GM13976 (cell line): ENCODE results near the gene TMPO.

Source experiments
- DNase-seq: peaks from one replicate; pipeline ENCODE4 v3.0.0; 2012; ENCODE audit warnings: low spot score
- in situ Hi-C: fragments of 300-500 bp; cut with MboI; formaldehyde crosslinking; loops from one replicate; pipeline ENCODE4 v1.12.0; 2022; ENCODE audit warnings: low sequenced_read_pairs, mixed read lengths, inconsistent platforms; ENCODE audit not compliant: unreplicated experiment
- TF ChIP-seq, protein P1 (sequence below): IDR thresholded peaks from 2 replicates; pipeline ENCODE4 v1.5.1; 2012; ENCODE audit warnings: borderline replicate concordance, mild to moderate bottlenecking; ENCODE audit not compliant: insufficient read depth; ENCODE audit errors: extremely low read depth, missing control alignments, control extremely low read depth

Gene TMPO

DNA sequence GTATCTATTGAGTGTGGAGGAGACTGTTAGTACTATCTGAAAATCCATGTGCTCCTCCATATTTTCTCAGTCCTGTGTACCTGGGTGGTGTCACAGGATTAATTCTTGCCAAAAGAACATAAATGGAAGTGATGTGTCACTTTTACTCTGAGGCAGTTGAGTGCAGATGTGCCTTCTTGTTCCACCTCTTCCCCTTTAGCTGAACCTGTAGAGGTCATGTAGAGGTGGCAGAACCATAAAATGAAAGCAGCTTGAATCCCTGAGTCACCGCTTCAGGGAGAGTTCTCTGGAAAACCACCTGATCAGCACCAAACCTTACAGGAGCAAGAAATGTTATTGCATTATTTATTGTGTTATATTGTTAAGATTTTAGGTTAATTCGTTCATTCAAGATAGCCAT, 63.4 kb downstream of the TMPO start:
- in situ Hi-C loops, result no loop called here
- TF ChIP-seq, protein P1, sequence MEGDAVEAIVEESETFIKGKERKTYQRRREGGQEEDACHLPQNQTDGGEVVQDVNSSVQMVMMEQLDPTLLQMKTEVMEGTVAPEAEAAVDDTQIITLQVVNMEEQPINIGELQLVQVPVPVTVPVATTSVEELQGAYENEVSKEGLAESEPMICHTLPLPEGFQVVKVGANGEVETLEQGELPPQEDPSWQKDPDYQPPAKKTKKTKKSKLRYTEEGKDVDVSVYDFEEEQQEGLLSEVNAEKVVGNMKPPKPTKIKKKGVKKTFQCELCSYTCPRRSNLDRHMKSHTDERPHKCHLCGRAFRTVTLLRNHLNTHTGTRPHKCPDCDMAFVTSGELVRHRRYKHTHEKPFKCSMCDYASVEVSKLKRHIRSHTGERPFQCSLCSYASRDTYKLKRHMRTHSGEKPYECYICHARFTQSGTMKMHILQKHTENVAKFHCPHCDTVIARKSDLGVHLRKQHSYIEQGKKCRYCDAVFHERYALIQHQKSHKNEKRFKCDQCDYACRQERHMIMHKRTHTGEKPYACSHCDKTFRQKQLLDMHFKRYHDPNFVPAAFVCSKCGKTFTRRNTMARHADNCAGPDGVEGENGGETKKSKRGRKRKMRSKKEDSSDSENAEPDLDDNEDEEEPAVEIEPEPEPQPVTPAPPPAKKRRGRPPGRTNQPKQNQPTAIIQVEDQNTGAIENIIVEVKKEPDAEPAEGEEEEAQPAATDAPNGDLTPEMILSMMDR, result no peak
- DNase-seq, result no peak

GRCh38 chr12:98579347-98579746, 64.0 kb downstream of the TMPO start:
- in situ Hi-C loops, result no loop called here
- TF ChIP-seq, protein P1, result no peak
- DNase-seq, result no peak

DNA sequence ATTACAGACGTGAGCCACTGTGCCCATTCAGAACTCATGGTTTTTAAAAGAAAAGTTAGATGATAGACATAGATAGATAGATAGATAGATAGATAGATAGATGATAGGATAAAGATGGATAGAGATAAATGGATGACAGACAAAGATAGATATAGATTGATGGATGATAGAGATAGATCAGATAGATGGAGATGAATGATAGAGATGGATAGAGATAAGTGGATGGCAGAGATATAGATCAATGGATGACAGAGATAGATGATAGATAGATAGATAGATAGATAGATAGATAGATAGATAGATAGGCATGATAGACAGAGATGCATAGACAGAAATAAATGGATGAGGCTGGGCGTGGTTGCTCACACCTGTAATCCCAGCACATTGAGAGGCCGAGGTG, 64.4 kb downstream of the TMPO start:
- TF ChIP-seq, protein P1, result no peak
- in situ Hi-C loops, result no loop called here
- DNase-seq, result no peak

GRCh38 chr12:98580695-98581094, 65.3 kb downstream of the TMPO start:
- TF ChIP-seq, protein P1, result no peak
- DNase-seq, result no peak
- in situ Hi-C loops, result no loop called here

GRCh38 chr12:98581101-98581500, 65.7 kb downstream of the TMPO start:
- TF ChIP-seq, protein P1, result no peak
- in situ Hi-C loops, result no loop called here
- no peak for DNase-seq

DNA sequence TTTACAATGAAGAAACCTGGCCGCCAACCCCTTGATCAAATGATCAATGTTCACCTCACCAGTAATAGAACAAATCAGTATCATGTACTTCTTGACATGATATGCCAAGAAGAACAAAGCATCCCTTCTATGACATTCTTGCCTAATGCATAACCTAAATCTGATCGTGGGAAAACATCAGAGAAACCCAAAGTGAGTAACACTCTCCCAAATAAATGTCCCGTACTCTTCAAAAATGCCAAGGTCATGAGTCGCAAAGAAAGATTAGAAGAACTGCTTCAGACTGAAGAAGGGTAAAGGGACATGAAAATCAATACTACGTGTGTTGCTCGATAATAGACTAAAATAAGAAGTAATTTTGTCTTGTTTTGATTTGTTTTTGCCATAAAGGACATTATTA, 66.7 kb downstream of the TMPO start:
- DNase-seq, result no peak
- TF ChIP-seq, protein P1, result no peak
- in situ Hi-C loops, result no loop called here

DNA sequence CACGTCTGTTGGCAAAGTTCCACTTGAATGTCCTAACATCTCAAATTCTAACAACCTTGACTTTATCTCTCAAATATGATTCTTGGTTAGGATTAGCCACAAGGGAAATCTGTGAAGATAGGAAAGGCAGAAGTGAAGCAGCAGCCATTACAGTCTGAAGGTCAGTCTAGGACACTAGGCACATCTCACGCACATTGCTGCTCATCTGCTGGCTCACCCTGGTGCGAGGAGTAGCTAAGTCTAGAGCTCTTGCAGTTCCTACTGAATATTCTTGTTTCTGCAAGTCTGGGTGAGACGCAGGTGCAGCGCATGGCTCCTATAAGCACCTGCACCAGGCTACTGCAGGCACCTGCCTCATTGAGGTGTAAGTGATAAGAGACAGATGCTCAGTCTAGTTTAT, 71.7 kb downstream of the TMPO start:
- DNase-seq, result no peak
- TF ChIP-seq, protein P1, result no peak
- in situ Hi-C loops, result no loop called here
